PC-9 (cell line): Measurements from ENCODE around the gene IL11RA. TPM values are rescaled to one million over a fixed set of nuclear protein-coding genes. Genes with fewer than 3 reads are reported as not detected.

Experiments
- BruUV-seq: library from RNA; stranded (reverse); fragments of 400-500 nt; replicated peaks from 2 replicates; lab custom pipeline; 2021; lab: Mats Ljungman, UMichigan
- CTCF ChIA-PET: fragments of 300-600 bp; sonication (Branson Sonifier 250); formaldehyde crosslinking; loops from one replicate; lab custom pipeline; 2022; ENCODE audit warnings: antibody characterized with exemption; lab: Charles Lee
- POLR2A ChIA-PET: fragments of 300-600 bp; sonication (Branson Sonifier 250); formaldehyde crosslinking; loops from one replicate; lab custom pipeline; 2022; ENCODE audit warnings: antibody characterized with exemption; ENCODE audit not compliant: unreplicated experiment; lab: Charles Lee
- DNase-seq, 2 experiments: peaks; one replicate each; pipeline versions ENCODE4 v3.0.0 to v3.0.0-alpha.2; 2015 to 2022; ENCODE audit warnings: mixed read lengths in 1 of 2
- H2AFZ ChIP-seq: fragments of 200-600 bp; sonication (generic); 2 replicates; pipeline ENCODE4 v1.8.1; 2017; ENCODE audit warnings: antibody characterized with exemption
- H3F3A ChIP-seq: fragments of 200-600 bp; sonication (generic); 2 replicates; pipeline ENCODE4 v1.8.1; 2017; ENCODE audit warnings: antibody characterized with exemption, mild to moderate bottlenecking, low read depth; ENCODE audit not compliant: insufficient read depth
- H3K27ac ChIP-seq: fragments of 200-600 bp; sonication (generic); 2 replicates; pipeline ENCODE4 v1.6.1; 2016; ENCODE audit warnings: mixed run types
- H3K27me3 ChIP-seq: fragments of 200-600 bp; sonication (generic); 2 replicates; pipeline ENCODE4 v1.6.1; 2016; ENCODE audit warnings: low read depth, mixed run types; ENCODE audit not compliant: insufficient read depth
- H3K36me3 ChIP-seq: fragments of 200-600 bp; sonication (generic); 2 replicates; pipeline ENCODE4 v1.6.1; 2016; ENCODE audit warnings: low read depth, mixed run types
- H3K4me1 ChIP-seq: fragments of 200-600 bp; sonication (generic); replicated peaks from 2 replicates; pipeline ENCODE4 v1.6.1; 2016; ENCODE audit warnings: mixed run types; ENCODE audit not compliant: insufficient read depth
- H3K4me2 ChIP-seq: fragments of 200-600 bp; sonication (generic); 2 replicates; pipeline ENCODE4 v1.6.1; 2017; ENCODE audit warnings: mixed run types
- H3K4me3 ChIP-seq: fragments of 200-600 bp; sonication (generic); 2 replicates; pipeline ENCODE4 v1.6.1; 2016; ENCODE audit warnings: mixed run types
- H3K79me2 ChIP-seq: fragments of 200-600 bp; sonication (generic); 2 replicates; pipeline ENCODE4 v1.6.1; 2017; ENCODE audit warnings: low read depth, mixed run types
- H3K9me2 ChIP-seq: fragments of 200-600 bp; sonication (generic); 2 replicates; pipeline ENCODE4 v1.8.1; 2017; ENCODE audit warnings: mild to moderate bottlenecking; ENCODE audit not compliant: insufficient read depth
- H3K9me3 ChIP-seq: fragments of 200-600 bp; sonication (generic); 2 replicates; pipeline ENCODE4 v1.8.1; 2016; ENCODE audit warnings: low read depth; ENCODE audit not compliant: insufficient read depth
- H4K20me1 ChIP-seq: fragments of 200-600 bp; sonication (generic); 2 replicates; pipeline ENCODE4 v1.8.1; 2017; ENCODE audit not compliant: insufficient read depth
- CTCF ChIP-seq: fragments of 200-600 bp; sonication (generic); conservative IDR thresholded peaks from 2 replicates; pipeline ENCODE4 v1.6.1; 2017; ENCODE audit warnings: mixed run types, antibody characterized with exemption, mild to moderate bottlenecking, moderate library complexity
- EZH2 ChIP-seq: fragments of 200-600 bp; sonication (generic); IDR thresholded peaks from 2 replicates; pipeline ENCODE4 v1.8.0; 2017; ENCODE audit warnings: antibody characterized with exemption, low read depth
- intact Hi-C: fragments of 100-400 bp; cut with micrococcal nuclease; formaldehyde crosslinking; loops from one replicate; pipeline ENCODE4 v1.10.0; 2022; ENCODE audit not compliant: unreplicated experiment
- total RNA-seq: library from RNA; stranded (reverse); gene quantifications from 2 replicates; pipeline ENCODE4 v1.2.3, GENCODE V29; 2021

The IL11RA gene
- total RNA-seq, 1 experiment from 2014 or later = 8.7 TPM

- ChIA-PET POLR2A (interaction anchor here (0.6 kb wide), 1 partner anchor 1361 kb away, joined by 6 read pairs; the partner anchor contains the start of gene NFX1), CTCF (interaction anchor here (0.5 kb wide), 1 partner anchor 37 kb away, joined by 3 read pairs; no protein-coding TSS in a partner anchor)
- peaks cover 19% of the 10 kb centered on the region for H3K4me1 ChIP-seq
- H3K4me3 ChIP-seq = peak overlapping the region; percentile 54; the same call in 1 of the 2 replicates
- TSS peak; percentile 95 for BruUV-seq
- peaks cover 10% of the 10 kb centered on the region; the same call in 1 of the 2 replicates for H3K79me2 ChIP-seq
- TF ChIP-seq EZH2 = no peak
- TF ChIP-seq CTCF = no peak
- 0 out of 2 replicates have a peak overlapping the region, but pooled peaks have one; percentile 19 for H3K27ac ChIP-seq
- H3K9me3 ChIP-seq = no peaks in the 10 kb centered on the region
- no peaks in the 10 kb centered on the region for H3K9me2 ChIP-seq
- DNase-seq = no peak
- no peaks in the 10 kb centered on the region for H3K36me3 ChIP-seq
- no peaks in the 10 kb centered on the region for H3K27me3 ChIP-seq
- peaks cover 7% of the 10 kb centered on the region; the same call in 1 of the 2 replicates for H3F3A ChIP-seq
- intact Hi-C loops = no loop called here
- peak overlapping the region; percentile 77 for H2AFZ ChIP-seq
- H3K4me2 ChIP-seq = peak overlapping the region; percentile 74
- H4K20me1 ChIP-seq = no peaks in the 10 kb centered on the region
Observed at GRCh38 chr9:34651321-34651720, 664 bp upstream of the IL11RA start.

- Histone ChIP-seq H3K79me2 (peaks cover 7% of the 10 kb centered on the region; the same call in 1 of the 2 replicates), H3F3A (peaks cover 7% of the 10 kb centered on the region; the same call in 1 of the 2 replicates), H3K27me3 (no peaks in the 10 kb centered on the region), H2AFZ (no peak overlapping the region), H3K9me2 (no peaks in the 10 kb centered on the region), H3K27ac (no peak overlapping the region), H3K36me3 (no peaks in the 10 kb centered on the region), H3K9me3 (no peaks in the 10 kb centered on the region), H3K4me3 (peak overlapping the region; percentile 54; the same call in 1 of the 2 replicates), H4K20me1 (no peaks in the 10 kb centered on the region), H3K4me2 (peak overlapping the region; percentile 74), H3K4me1 (peaks cover 13% of the 10 kb centered on the region)
- no TSS peak for BruUV-seq
- ChIA-PET CTCF (no interaction called here), POLR2A (no interaction called here)
- intact Hi-C loops = no loop called here
- DNase-seq = no peak
- TF ChIP-seq EZH2 (no peak), CTCF (no peak)
Observed at GRCh38 chr9:34652602-34653000, 616 bp downstream of the IL11RA start.

GRCh38 chr9:34653151-34654072, 1.4 kb downstream of the IL11RA start:
- Histone ChIP-seq H3K9me3 (no peaks in the 10 kb centered on the region), H3K9me2 (no peaks in the 10 kb centered on the region), H3F3A (peaks cover 7% of the 10 kb centered on the region; the same call in 1 of the 2 replicates), H2AFZ (no peak overlapping the region), H3K4me3 (no peak overlapping the region), H3K4me2 (peak overlapping the region; percentile 74; the same call in 1 of the 2 replicates), H4K20me1 (no peaks in the 10 kb centered on the region), H3K4me1 (peaks cover 8% of the 10 kb centered on the region), H3K27me3 (no peaks in the 10 kb centered on the region), H3K79me2 (no peaks in the 10 kb centered on the region), H3K27ac (no peak overlapping the region), H3K36me3 (no peaks in the 10 kb centered on the region)
- ChIA-PET CTCF (no interaction called here), POLR2A (no interaction called here)
- BruUV-seq = no TSS peak
- intact Hi-C loops = no loop called here
- no peak for TF ChIP-seq EZH2
- no peak for TF ChIP-seq CTCF
- DNase-seq = no peak
